EH (cell line): ENCODE data around the gene TMEM121.
"Not testable (repeated sequence)": the region's sequence is repeated elsewhere in the genome, so short reads cannot be mapped to it uniquely, and the experiment has no call there.

ENCODE experiments used
- DNase-seq: peaks from one replicate; pipeline ENCODE4 v3.0.0-alpha.2; 2015; ENCODE audit warnings: low read depth

The TMEM121 gene

GRCh38 chr14:105547072-105547471, 20.7 kb downstream of the TMEM121 start:
- DNase-seq, result not testable (repeated sequence)

- DNase-seq, result no peak
Measured at GRCh38 chr14:105547741-105548169, 21.4 kb downstream of the TMEM121 start.

DNA sequence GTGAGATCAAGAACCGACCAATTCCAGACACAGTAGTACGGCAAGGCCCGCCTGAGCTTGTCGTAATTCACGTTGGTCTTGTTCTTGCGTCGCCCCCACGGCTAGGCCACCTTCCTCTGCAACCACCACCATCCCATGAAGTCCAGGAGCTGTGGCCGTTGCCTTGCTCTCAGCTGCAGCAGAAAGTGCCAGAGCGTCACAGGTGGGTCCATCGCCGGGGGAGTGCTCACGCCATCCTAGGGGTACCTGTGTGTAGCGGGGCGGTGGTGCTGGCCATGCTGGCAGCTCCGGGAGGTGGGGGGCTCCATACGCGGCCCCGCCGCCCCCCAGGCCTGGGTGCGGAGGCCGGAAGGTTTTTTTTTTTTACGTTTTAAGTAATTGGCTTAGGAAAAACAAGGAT, 23.1 kb downstream of the TMEM121 start:
- no peak for DNase-seq

DNA sequence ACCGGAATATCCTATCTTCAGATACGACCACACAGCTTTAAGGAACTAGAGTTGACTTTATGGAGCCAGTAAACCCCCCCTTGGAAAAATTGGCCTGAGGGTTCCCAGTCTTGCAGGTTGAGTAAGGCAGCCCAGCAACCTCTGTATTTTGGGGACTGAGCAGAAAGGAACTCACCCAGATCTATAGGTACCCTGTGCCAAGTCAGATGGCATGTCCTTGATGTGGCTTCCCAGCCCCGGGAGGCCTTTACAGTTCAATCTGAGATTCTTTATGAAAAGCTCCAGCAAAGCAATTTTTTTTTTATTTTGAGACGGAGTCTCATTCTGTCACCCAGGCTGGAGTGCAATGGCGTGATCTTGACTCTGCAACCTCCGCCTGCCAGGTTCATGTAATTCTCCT, 27.6 kb downstream of the TMEM121 start:
- DNase-seq, result no peak

- DNase-seq, result no peak
Measured at GRCh38 chr14:105554523-105554922, 28.1 kb downstream of the TMEM121 start.

DNA sequence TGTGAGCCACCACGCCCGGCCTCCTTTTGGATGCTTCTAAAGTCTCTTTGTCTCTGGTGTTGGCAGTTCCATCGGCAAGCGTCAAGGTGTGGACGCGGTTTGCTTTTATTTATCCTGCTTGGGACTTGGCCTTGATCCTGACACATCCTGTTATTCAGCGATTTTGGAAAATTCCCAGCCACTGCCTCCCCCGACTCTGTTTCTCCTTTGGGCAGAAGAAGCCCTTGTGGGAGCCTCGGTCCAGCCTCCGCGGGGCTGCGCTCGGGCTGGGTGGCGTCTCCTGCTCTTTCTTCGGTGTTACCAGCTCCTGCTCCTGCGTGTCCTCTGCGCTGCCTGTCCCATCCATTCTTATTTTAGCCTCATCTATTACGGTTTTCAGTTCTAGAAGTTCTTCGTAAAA, 31.3 kb downstream of the TMEM121 start:
- not testable (repeated sequence) for DNase-seq

DNA sequence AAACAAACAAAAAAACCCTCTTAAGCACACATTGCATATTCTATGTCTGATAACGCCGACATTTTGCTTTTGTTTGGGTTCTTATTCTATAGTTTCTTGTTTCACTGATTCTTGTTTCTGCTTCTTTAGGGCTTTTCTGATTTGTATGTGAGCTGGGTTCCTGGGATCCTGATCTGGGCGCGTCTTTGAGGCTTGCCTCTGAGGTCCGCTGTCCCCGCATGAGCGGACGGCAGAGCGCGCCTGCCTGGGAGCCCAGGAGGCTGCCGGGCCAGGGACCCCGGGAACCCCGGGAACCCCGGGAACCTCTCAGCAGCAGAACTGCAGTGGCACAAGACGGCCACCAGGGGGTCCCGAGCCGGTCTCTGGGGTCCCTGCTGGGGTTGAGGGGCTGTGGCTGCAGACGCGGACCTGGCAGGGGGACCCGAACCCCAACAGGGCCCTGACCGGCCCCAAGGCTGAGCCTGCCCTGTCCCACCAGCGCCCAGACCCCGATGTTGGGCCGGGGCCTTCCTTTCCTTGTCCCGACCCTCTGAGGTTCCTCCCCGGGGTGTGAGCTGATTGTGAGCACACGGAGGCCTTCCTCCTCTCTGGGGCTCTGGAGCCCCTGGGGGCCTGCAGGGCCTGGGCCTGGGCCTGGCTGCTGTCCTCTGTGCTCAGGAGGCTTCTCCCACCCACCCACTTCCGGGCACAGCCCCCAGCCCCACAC, 32.2 kb downstream of the TMEM121 start:
- not testable (repeated sequence) for DNase-seq

DNA sequence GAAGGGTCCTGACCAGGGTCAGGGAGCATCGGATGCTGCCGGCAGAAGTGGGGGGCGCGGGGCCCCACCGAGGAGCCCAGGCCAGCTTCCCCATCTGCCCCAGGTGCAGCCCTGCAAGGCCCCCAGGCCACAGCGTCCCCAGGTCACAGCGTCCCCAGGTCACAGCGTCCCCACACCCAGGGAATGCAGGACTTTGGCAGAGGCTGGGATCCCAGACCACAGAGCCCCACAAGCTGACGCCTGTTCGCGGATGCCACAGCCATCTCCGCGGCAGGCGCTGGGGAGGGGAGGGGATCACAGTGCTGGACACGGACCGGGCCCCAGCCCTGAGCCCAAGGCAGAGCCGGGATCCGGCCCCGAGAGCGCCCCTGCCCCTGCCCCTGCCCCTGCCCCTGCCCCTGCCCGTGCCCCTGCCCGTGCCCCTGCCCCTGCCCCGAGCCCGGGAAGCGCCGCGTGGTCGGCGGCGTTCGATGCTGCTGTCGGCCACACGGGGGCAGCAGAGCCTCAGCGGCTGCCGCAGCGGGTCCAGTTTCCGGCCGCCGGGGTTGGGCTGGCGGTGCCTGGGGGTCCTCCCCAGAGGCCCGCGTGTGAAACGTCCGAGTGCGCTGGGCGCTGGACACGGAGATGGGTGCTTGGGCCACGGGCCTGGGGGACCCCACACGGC, 33.1 kb downstream of the TMEM121 start:
- DNase-seq, result not testable (repeated sequence)

GRCh38 chr14:105560048-105560669, 33.8 kb downstream of the TMEM121 start:
- DNase-seq, result not testable (repeated sequence)

DNA sequence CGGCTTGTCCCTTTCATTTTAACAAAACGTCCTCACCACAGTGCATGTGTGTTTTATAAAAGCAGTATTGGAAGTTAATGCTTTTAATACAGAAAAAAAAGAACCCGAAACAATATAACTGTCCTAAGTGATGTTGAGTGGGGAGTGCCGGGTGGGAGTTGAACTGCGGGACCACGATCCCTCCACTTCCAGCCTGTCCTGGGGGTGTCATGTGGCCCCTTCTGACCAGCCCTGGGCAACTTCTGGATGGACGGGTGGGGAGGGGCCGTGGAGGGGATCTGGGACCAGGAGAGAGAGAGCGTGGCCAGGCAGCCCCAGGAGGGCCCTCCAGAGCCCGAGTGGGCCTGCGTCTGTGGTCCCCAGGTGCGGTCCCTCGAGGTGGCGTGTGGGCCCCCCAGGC, 35.0 kb downstream of the TMEM121 start:
- not testable (repeated sequence) for DNase-seq

- DNase-seq, result no peak
Measured at GRCh38 chr14:105562713-105563346, 36.4 kb downstream of the TMEM121 start.

DNA sequence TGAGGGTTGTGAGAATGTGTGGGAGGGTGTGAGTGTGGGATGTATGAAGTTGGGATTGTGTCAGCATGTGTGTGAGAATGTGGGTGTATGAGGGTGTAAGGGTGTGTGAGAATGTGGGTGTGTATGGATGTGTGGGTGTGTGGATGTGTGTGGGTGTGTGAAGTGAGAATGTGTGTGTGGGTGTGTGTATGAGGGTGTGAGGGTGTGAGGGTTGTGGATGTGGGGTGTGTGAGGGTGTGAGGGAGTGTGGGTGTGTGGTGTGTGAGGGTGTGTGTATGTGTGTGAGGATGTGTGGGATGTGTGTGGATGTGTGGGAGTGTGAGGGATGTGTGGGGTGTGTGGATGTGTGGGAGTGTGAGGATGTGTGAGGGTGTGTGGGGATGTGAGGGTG, 37.0 kb downstream of the TMEM121 start:
- no peak for DNase-seq

- DNase-seq, result not testable (repeated sequence)
Measured at GRCh38 chr14:105564536-105564935, 38.2 kb downstream of the TMEM121 start.

- DNase-seq, result not testable (repeated sequence)
Measured at GRCh38 chr14:105565185-105565919, 39.0 kb downstream of the TMEM121 start.

- not testable (repeated sequence) for DNase-seq
Measured at GRCh38 chr14:105566248-105567163, 40.1 kb downstream of the TMEM121 start.

DNA sequence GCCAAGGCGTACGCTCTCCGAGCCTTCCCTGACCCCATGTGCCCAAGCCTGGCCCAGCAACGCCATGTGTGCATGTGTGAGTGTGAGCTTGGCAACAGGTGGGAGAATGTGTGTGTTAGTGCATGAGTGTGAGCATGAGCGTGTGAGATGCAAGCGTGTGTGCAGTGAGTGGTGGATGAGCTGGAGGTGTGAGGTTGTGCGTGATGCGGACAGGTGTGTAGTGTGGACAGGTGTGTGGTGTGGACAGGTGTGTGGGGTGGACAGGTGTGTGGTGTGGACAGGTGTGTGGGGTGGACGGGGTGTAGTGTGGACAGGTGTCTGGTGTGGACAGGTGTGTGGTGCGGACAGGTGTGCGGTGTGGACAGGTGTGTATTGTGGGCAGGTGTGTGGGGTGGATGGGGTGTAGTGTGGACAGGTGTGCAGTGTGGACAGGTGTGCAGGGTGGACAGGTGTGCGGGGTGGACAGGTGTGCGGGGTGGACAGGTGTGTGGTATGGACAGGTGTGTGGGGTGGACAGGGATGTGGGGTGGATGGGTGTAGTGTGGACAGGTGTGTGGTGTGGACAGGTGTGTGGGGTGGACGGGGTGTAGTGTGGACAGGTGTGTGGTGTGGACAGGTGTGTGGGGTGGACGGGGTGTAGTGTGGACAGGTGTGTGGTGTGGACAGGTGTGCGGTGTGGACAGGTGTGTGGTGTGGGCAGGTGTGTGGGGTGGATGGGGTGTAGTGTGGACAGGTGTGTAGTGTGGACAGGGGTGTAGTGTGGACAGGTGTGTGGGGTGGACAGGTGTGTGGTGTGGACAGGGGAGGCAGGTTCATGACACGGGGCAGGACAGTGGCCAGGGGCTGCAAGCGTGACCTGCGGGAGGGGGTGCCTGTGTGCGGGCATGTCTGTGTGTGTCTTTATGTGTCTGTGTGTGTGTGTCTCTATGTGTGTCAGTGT, 41.1 kb downstream of the TMEM121 start:
- not testable (repeated sequence) for DNase-seq

DNA sequence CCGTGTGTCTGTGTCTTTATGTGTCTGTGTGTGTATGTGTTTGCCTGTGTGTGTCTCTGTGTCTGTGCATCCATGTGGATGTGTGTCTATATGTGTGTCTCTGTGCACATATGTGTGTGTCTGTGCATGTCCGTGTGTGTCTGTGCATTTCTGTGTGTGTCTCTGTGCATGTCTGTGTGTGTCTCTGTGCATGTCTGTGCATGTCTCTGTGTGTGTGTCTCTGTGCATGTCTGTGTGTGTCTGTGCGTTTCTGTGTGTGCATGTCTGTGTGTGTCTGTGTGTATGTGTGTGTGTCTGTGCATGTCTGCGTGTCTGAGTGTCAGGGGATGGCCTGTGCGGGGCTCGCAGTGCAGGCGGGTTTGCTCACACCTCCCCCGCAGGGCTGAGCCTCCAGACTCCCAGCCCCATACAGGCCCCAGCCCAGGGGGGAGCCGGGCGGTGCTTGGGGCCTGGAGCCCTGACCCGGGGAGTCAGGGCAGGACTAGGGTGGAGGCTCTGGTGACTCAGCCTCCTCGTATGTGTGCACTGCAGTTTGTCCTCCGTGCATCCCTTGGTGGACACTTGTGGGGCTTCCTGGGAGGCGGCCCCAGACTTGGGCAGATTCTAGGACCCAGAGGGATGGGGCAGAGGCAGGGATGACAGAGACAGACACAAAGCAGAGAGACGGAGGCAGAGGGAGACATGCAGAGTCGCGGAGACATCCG, 41.9 kb downstream of the TMEM121 start:
- DNase-seq, result not testable (repeated sequence)

- DNase-seq, result no peak
Measured at GRCh38 chr14:105568859-105569766, 42.7 kb downstream of the TMEM121 start.
